ENCODE measurements around the gene ZBTB7B.

ZBTB7B gene

GRCh38 chr1:155035936-155036335 is 33.3 kb downstream of the ZBTB7B start:
- DNase-seq (ENCODE audit: low read depth in 3 of 3, low spot score in 1 of 3): no peak

GRCh38 chr1:155037043-155037442 is 34.4 kb downstream of the ZBTB7B start:
- DNase-seq (ENCODE audit: low read depth in 3 of 3, low spot score in 1 of 3): no peak

- no peak for DNase-seq (ENCODE audit: low read depth in 3 of 3, low spot score in 1 of 3)
Observed at GRCh38 chr1:155037851-155038441, 35.3 kb downstream of the ZBTB7B start.

GRCh38 chr1:155038602-155039307 is 36.2 kb downstream of the ZBTB7B start:
- no peak for DNase-seq (ENCODE audit: low read depth in 3 of 3, low spot score in 1 of 3)

- DNase-seq (ENCODE audit: low read depth in 3 of 3, low spot score in 1 of 3): no peak
Observed at GRCh38 chr1:155039308-155039669, 36.7 kb downstream of the ZBTB7B start.

- DNase-seq (ENCODE audit: low read depth in 3 of 3, low spot score in 1 of 3): no peak
Observed at GRCh38 chr1:155040358-155041093, 37.9 kb downstream of the ZBTB7B start.

GRCh38 chr1:155042789-155043188 is 40.2 kb downstream of the ZBTB7B start:
- no peak for DNase-seq (ENCODE audit: low read depth in 3 of 3, low spot score in 1 of 3)

- DNase-seq (ENCODE audit: low read depth in 3 of 3, low spot score in 1 of 3): no peak
Observed at GRCh38 chr1:155043301-155043702, 40.7 kb downstream of the ZBTB7B start.

- DNase-seq (ENCODE audit: low read depth in 3 of 3, low spot score in 1 of 3): no peak
Observed at GRCh38 chr1:155043793-155044192, 41.2 kb downstream of the ZBTB7B start.

DNA sequence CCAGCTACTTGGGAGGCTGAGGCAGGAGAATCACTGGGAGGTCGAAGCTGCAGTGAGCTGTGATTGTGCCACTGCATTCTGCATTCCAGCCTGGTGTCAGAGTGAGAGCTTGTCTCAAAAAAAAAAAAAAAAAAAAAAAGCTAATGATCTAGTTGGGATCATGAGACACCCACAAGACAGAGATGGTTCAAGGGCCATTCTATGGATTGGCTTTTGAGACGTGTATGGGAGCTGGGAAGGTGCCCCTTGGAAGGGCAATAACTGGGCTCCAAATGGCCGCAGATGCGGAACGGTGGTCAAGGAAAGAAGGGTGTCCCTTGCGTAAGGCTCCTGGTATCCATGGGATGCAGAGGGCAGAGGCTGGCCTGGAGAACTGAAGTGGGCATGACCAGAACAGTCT is 41.8 kb downstream of the ZBTB7B start:
- no peak for DNase-seq (ENCODE audit: low read depth in 3 of 3, low spot score in 1 of 3)

GRCh38 chr1:155044812-155045657 is 42.4 kb downstream of the ZBTB7B start:
- peak in 1 of 3 donors; percentile 20 for DNase-seq (ENCODE audit: low read depth in 3 of 3, low spot score in 1 of 3)

- DNase-seq (ENCODE audit: low read depth in 3 of 3, low spot score in 1 of 3): no peak
Observed at GRCh38 chr1:155048449-155049334, 46.1 kb downstream of the ZBTB7B start.

DNA sequence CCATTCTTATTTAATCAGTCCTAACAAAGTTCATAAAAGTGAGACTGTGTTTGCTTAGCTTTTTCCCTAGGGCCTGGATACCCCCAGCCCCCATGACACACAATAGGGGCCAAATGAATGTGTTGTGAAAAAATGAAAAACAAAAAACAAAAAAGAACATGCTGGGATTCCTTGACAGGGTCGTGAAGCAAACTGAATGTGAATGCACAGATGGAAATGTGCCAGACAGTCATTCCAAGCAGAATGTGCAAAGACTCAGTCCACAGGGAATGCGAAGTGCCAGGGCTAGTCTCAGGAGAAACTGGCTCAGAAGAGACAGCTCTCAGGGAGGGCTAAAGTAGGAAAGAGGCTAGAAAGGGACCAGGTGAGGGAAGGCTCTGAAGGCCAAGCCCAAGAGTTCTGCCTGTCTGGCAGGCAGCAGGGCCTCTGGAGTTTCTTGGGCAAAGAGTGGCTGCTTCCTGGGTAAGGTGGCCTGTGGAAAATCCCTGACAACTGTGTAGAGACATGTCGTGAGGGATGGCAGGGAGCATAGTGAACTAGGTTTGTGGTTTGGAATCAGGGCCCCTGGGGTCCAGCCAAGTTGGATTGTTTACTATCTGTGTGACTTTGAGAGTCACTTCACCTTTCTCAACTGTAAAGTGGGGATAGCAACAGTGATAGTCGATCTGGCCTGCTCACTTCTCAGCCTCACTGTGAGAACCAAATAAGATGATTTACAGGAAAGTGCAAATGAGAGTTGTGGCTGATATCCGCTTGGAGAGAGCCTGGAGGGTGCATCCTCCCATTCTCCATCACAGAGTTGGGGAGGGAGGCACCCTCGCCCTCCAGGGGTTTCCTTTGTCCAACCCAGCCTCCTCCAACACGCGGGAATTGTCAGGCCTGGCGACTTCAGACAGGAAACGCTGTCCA is 47.3 kb downstream of the ZBTB7B start:
- no peak for DNase-seq (ENCODE audit: low read depth in 3 of 3, low spot score in 1 of 3)

GRCh38 chr1:155050560-155051341 is 48.1 kb downstream of the ZBTB7B start, which contains the start of gene ADAM15:
Gene ADAM15, plus strand, starts transcription at chr1:155051316. Its CDS starts 71 bp downstream, at chr1:155051387.
- peak; percentile 50 to 72 (median 65) for DNase-seq (ENCODE audit: low read depth in 3 of 3, low spot score in 1 of 3)

DNA sequence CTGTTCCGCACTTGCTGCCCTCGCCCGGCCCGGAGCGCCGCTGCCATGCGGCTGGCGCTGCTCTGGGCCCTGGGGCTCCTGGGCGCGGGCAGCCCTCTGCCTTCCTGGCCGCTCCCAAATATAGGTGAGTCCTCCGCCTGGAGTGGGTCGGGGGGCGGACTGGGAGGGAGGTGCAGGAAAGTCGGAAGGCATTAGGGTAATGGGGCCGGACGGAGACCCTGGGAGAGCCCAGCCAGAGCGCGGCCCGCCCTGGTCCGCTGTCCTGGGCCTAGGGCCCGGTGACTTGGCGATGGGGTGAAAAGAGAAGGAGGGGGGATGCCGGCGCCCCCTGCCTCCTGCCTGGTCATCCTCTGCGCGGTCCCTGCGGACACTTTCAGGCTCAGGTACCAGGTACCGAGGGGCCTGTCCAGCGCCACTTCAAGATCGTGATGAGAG is 48.8 kb downstream of the ZBTB7B start:
- no peak for DNase-seq (ENCODE audit: low read depth in 3 of 3, low spot score in 1 of 3)

DNA sequence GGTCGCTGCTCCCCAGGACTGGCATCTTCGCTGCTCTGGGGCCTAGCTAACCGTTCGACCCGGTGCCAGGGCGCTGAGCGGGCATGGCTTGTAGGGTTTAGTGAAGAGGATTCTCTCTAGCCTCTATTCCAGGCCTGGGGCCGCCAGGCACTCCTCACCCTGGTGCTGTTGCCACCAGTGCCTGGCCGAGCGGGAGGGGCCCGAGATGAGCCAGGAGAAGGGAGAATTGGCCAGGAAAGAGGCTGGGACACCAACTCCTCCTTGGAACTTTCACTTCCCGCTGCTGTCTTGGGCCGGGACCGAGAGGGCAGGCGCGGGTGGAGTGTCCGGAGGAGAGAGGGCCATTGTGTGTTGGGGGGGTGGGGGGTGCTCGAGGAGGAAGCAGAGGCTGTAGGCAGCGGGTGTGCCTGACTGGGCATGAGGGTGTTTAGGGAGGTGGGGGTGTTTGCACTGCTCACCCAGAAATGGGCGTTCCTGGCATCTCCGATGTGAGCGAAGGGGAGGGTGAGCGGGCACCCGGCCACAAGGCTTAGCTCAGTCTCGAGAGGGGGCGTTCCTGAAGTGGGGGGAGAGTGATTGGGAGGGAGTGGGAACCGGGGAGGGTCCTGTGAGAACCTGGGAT is 49.3 kb downstream of the ZBTB7B start:
- DNase-seq (ENCODE audit: low read depth in 3 of 3, low spot score in 1 of 3): peak in 1 of 3 donors; percentile 24

DNA sequence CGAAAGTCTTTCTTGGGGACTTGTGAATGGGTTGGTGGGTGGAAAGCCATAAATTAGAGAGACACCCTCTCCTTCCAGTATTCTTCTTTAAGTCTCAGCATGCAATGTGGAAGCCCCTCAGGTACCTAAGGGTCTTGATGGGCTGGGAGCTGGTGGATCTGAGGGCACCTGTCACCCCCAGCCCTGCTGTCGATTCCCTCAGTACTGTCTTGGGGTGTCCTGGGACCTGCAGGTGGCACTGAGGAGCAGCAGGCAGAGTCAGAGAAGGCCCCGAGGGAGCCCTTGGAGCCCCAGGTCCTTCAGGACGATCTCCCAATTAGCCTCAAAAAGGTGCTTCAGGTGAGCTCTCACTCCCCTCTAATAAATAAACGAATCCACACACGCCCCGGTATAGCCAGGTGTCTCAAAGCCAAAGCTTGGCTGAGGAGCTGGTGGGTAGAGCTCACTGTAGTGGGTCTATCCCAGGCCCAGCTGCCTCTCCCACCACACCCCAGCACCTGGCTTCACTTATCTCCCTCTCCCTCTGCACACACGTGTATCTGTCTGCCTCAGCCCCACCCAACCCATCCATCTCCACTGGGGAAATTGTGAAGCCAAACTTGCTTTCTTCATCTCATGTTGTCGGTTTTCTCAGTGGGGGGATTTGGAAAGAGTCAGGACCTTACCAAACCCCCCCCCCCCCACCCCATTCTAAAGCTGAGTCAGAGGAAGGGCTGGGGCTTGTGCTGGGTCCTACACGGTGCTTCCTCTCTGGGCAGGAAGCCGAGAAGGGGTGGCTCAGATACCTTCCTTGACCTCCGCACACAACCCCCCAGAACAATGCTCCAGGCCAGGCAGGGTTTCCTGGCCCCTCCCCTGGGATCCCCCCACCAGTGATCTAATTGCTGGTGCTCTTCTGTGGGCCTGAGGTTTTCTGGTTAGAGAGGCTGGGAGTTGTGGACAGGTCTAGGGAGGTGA is 50.1 kb downstream of the ZBTB7B start:
- no peak for DNase-seq (ENCODE audit: low read depth in 3 of 3, low spot score in 1 of 3)

Data from stimulated activated CD4-positive, alpha-beta T cell treated with anti-CD3 and anti-CD28 coated beads, TNF-alpha, amount 100 ng/mL, for 1 hour (primary cell).